ENCODE results near the gene DOCK1.

Gene DOCK1

GRCh38 chr10:127486355-127486754 lies 581.1 kb downstream of the DOCK1 start:
- Histone ChIP-seq H2AFZ (ENCODE audit: low read length, unreplicated experiment) (no peak overlapping the region), H3K79me2 (ENCODE audit: control insufficient read depth, insufficient read depth, low read length, unreplicated experiment) (no peaks in the 10 kb centered on the region), H3K36me3 (ENCODE audit: insufficient read depth, low read length) (no peaks in the 10 kb centered on the region), H3K4me3 (ENCODE audit: low read depth, low read length) (no peak overlapping the region), H3K27ac (ENCODE audit: low read depth, low read length) (no peak overlapping the region), H3K4me1 (ENCODE audit: control insufficient read depth, insufficient read depth, low read length, unreplicated experiment) (no peaks in the 10 kb centered on the region), H3K27me3 (ENCODE audit: insufficient read depth, low read length) (0 out of 2 replicates have a peak, but pooled peaks cover 4% of the 10 kb centered on the region)

GRCh38 chr10:127492607-127493250 lies 587.5 kb downstream of the DOCK1 start:
- Histone ChIP-seq H3K4me3 (ENCODE audit: low read depth, low read length) (no peak overlapping the region), H3K27ac (ENCODE audit: low read depth, low read length) (no peak overlapping the region)

GRCh38 chr10:127496035-127496434 lies 590.8 kb downstream of the DOCK1 start:
- no peak overlapping the region for H3K27ac ChIP-seq (ENCODE audit: low read depth, low read length)
- H3K4me1 ChIP-seq (ENCODE audit: control insufficient read depth, insufficient read depth, low read length, unreplicated experiment), result no peaks in the 10 kb centered on the region
- H3K27me3 ChIP-seq (ENCODE audit: insufficient read depth, low read length), result peaks cover 68% of the 10 kb centered on the region
- H2AFZ ChIP-seq (ENCODE audit: low read length, unreplicated experiment), result no peak overlapping the region
- no peaks in the 10 kb centered on the region for H3K36me3 ChIP-seq (ENCODE audit: insufficient read depth, low read length)
- H3K79me2 ChIP-seq (ENCODE audit: control insufficient read depth, insufficient read depth, low read length, unreplicated experiment), result no peaks in the 10 kb centered on the region
- H3K4me3 ChIP-seq (ENCODE audit: low read depth, low read length), result no peak overlapping the region

More at GRCh38 chr10:127492607-127493250, 587.5 kb downstream of the DOCK1 start:
- Histone ChIP-seq H3K79me2 (ENCODE audit: control insufficient read depth, insufficient read depth, low read length, unreplicated experiment) (no peaks in the 10 kb centered on the region), H3K4me1 (ENCODE audit: control insufficient read depth, insufficient read depth, low read length, unreplicated experiment) (no peaks in the 10 kb centered on the region), H3K36me3 (ENCODE audit: insufficient read depth, low read length) (no peaks in the 10 kb centered on the region), H3K27me3 (ENCODE audit: insufficient read depth, low read length) (peaks cover 38% of the 10 kb centered on the region), H2AFZ (ENCODE audit: low read length, unreplicated experiment) (no peak overlapping the region)

GRCh38 chr10:127497685-127498084 lies 592.5 kb downstream of the DOCK1 start:
- Histone ChIP-seq H3K27ac (ENCODE audit: low read depth, low read length) (no peak overlapping the region), H3K79me2 (ENCODE audit: control insufficient read depth, insufficient read depth, low read length, unreplicated experiment) (no peaks in the 10 kb centered on the region), H3K4me1 (ENCODE audit: control insufficient read depth, insufficient read depth, low read length, unreplicated experiment) (no peaks in the 10 kb centered on the region), H3K36me3 (ENCODE audit: insufficient read depth, low read length) (no peaks in the 10 kb centered on the region), H3K27me3 (ENCODE audit: insufficient read depth, low read length) (peaks cover 71% of the 10 kb centered on the region), H2AFZ (ENCODE audit: low read length, unreplicated experiment) (no peak overlapping the region), H3K4me3 (ENCODE audit: low read depth, low read length) (no peak overlapping the region)

- H3K4me1 ChIP-seq (ENCODE audit: control insufficient read depth, insufficient read depth, low read length, unreplicated experiment), result no peaks in the 10 kb centered on the region
- H3K4me3 ChIP-seq (ENCODE audit: low read depth, low read length), result no peak overlapping the region
- no peaks in the 10 kb centered on the region for H3K36me3 ChIP-seq (ENCODE audit: insufficient read depth, low read length)
- H2AFZ ChIP-seq (ENCODE audit: low read length, unreplicated experiment), result no peak overlapping the region
- H3K79me2 ChIP-seq (ENCODE audit: control insufficient read depth, insufficient read depth, low read length, unreplicated experiment), result no peaks in the 10 kb centered on the region
- H3K27ac ChIP-seq (ENCODE audit: low read depth, low read length), result no peak overlapping the region
- H3K27me3 ChIP-seq (ENCODE audit: insufficient read depth, low read length), result peaks cover 71% of the 10 kb centered on the region
Observed at GRCh38 chr10:127498087-127498486, 592.9 kb downstream of the DOCK1 start.

- Histone ChIP-seq H3K4me1 (ENCODE audit: control insufficient read depth, insufficient read depth, low read length, unreplicated experiment) (no peaks in the 10 kb centered on the region), H3K27me3 (ENCODE audit: insufficient read depth, low read length) (peaks cover 58% of the 10 kb centered on the region; the same call in 1 of the 2 replicates)
Observed at GRCh38 chr10:127500127-127500526, 594.9 kb downstream of the DOCK1 start.

More at GRCh38 chr10:127500127-127500526, 594.9 kb downstream of the DOCK1 start:
- H3K36me3 ChIP-seq (ENCODE audit: insufficient read depth, low read length), result no peaks in the 10 kb centered on the region
- H3K27ac ChIP-seq (ENCODE audit: low read depth, low read length), result no peak overlapping the region
- no peak overlapping the region for H2AFZ ChIP-seq (ENCODE audit: low read length, unreplicated experiment)
- no peaks in the 10 kb centered on the region for H3K79me2 ChIP-seq (ENCODE audit: control insufficient read depth, insufficient read depth, low read length, unreplicated experiment)
- no peak overlapping the region for H3K4me3 ChIP-seq (ENCODE audit: low read depth, low read length)

Data from ACC112 (cell line).